GM12892 (cell line): ENCODE measurements around the gene METTL21A.

Experiments used
- POLR2A ChIP-seq: IDR thresholded peaks from 2 replicates; pipeline ENCODE4 v1.6.1; 2011; ENCODE audit warnings: low read depth, low read length, control low read depth
- POLR2AphosphoS5 ChIP-seq: IDR thresholded peaks from 2 replicates; pipeline ENCODE4 v1.6.1; 2011; ENCODE audit warnings: low read depth, low read length, control low read depth

GRCh38 chr2:207643892-207644291 lies 18.7 kb upstream of the METTL21A start:
- no peak for TF ChIP-seq POLR2A
- no peak for TF ChIP-seq POLR2AphosphoS5
